NCI-H2171 (cell line): ENCODE data around the gene LRRC43.

Experiments used
- DNase-seq: peaks from one replicate; lab custom pipeline; 2025; lab: John Stamatoyannopoulos, UW

The LRRC43 gene

GRCh38 chr12:122226366-122227125 lies 43.6 kb downstream of the LRRC43 start:
- DNase-seq: no peak

- no peak for DNase-seq
Observed at GRCh38 chr12:122227341-122227740, 44.4 kb downstream of the LRRC43 start.

GRCh38 chr12:122228092-122228491 lies 45.2 kb downstream of the LRRC43 start:
- no peak for DNase-seq

GRCh38 chr12:122230798-122231197 lies 47.9 kb downstream of the LRRC43 start:
- no peak for DNase-seq

GRCh38 chr12:122232691-122233090 lies 49.8 kb downstream of the LRRC43 start:
- DNase-seq: no peak

- no peak for DNase-seq
Observed at GRCh38 chr12:122235741-122236140, 52.8 kb downstream of the LRRC43 start.

GRCh38 chr12:122238861-122239260 lies 55.9 kb downstream of the LRRC43 start:
- DNase-seq: no peak

- no peak for DNase-seq
Observed at GRCh38 chr12:122243965-122244364, 61.0 kb downstream of the LRRC43 start.

- no peak for DNase-seq
Observed at GRCh38 chr12:122244565-122245371, 61.8 kb downstream of the LRRC43 start.

GRCh38 chr12:122245553-122245952 lies 62.6 kb downstream of the LRRC43 start:
- DNase-seq: no peak

- peak; percentile 36 for DNase-seq
Observed at GRCh38 chr12:122250047-122250446, 67.1 kb downstream of the LRRC43 start.

GRCh38 chr12:122250536-122250935 lies 67.6 kb downstream of the LRRC43 start:
- no peak for DNase-seq
